Measurements from ENCODE around the gene NXPH2. TPM values are rescaled to one million over a fixed set of nuclear protein-coding genes. Genes with fewer than 3 reads are reported as not detected.

The NXPH2 gene
- total RNA-seq, 2 donors from 2014 or later = 0.48 to 1.3 TPM

DNA sequence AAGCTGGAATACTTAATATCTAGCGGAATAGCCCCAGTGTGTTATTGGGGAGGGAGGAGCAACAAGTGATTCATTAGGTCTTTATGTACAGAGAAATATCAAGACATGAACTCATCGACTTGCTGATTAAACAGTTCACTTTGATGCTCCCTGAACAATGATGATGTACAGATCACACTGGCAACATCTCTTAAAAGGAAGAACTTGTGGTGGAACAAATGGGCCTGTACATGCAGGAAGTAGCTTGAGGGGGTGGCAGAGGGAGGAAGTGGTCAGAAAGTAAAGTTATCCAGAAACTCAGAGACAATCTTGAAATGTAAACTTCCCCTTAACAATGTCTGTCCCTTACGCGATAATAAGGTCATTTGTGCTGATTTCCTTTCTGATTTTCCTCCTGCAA, 90.5 kb downstream of the NXPH2 start:
- Histone ChIP-seq H3K4me3 (no peak overlapping the region), H3K27me3 (no peaks in the 10 kb centered on the region), H3K36me3 (no peaks in the 10 kb centered on the region), H3K4me1 (no peaks in the 10 kb centered on the region), H3K9me3 (no peaks in the 10 kb centered on the region), H3K27ac (no peak overlapping the region)
- no peak for TF ChIP-seq CTCF (IDR thresholded peaks at IDR 0.05)
- DNase-seq (ENCODE audit: low spot score) = no peak

DNA sequence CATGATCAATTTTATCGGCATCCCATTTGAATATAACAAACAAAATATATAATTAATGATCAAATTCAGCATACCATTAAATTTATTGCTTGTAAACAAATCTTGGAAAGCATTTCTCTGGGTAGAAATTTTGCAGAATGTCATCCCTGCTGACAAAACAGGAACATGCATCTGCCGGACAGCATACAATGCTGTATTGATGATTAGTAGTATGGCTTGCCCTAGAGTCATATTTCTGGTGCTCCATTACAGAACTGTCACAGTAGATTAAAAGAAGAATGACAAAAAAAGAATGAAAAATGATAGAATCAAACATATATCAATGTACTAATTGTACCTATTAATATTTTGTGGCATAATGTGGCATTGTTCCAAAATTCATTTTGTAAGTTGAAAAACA, 98.0 kb downstream of the NXPH2 start:
- no peaks in the 10 kb centered on the region for H3K4me1 ChIP-seq
- no peak for DNase-seq (ENCODE audit: low spot score)
- no peak overlapping the region for H3K4me3 ChIP-seq
- no peak overlapping the region for H3K27ac ChIP-seq
- H3K36me3 ChIP-seq = no peaks in the 10 kb centered on the region
- no peak for TF ChIP-seq CTCF (IDR thresholded peaks at IDR 0.05)
- no peaks in the 10 kb centered on the region for H3K9me3 ChIP-seq
- H3K27me3 ChIP-seq = no peaks in the 10 kb centered on the region

GRCh38 chr2:138677221-138677620, 103.0 kb downstream of the NXPH2 start:
- TF ChIP-seq CTCF (IDR thresholded peaks at IDR 0.05) = no peak
- H3K9me3 ChIP-seq = no peaks in the 10 kb centered on the region
- DNase-seq (ENCODE audit: low spot score) = no peak
- H3K4me3 ChIP-seq = no peak overlapping the region
- H3K36me3 ChIP-seq = no peaks in the 10 kb centered on the region
- H3K27ac ChIP-seq = no peak overlapping the region
- H3K27me3 ChIP-seq = no peaks in the 10 kb centered on the region
- H3K4me1 ChIP-seq = no peaks in the 10 kb centered on the region

DNA sequence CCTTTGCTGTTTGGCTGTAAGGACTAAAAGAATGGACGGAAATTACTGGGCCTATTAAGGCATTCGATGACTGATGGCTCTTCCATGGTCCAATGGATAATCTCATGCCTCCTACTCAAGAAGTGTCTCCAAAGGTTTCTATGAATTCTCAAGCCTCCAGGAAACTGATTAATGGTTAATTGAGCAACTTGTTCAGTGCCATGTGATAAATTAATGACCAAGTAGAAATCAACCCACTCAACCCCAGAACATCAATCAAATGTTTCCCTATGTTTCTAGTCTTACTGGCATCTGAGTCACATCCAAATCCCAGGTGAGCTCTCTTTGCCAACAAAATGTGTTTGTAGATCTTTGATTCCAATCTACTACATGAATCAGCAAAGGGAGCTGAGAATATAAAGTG, 103.6 kb downstream of the NXPH2 start:
- no peak overlapping the region for H3K4me3 ChIP-seq
- H3K27me3 ChIP-seq = no peaks in the 10 kb centered on the region
- no peaks in the 10 kb centered on the region for H3K4me1 ChIP-seq
- no peaks in the 10 kb centered on the region for H3K9me3 ChIP-seq
- H3K27ac ChIP-seq = no peak overlapping the region
- no peak for DNase-seq (ENCODE audit: low spot score)
- no peaks in the 10 kb centered on the region for H3K36me3 ChIP-seq
- no peak for TF ChIP-seq CTCF (IDR thresholded peaks at IDR 0.05)

DNA sequence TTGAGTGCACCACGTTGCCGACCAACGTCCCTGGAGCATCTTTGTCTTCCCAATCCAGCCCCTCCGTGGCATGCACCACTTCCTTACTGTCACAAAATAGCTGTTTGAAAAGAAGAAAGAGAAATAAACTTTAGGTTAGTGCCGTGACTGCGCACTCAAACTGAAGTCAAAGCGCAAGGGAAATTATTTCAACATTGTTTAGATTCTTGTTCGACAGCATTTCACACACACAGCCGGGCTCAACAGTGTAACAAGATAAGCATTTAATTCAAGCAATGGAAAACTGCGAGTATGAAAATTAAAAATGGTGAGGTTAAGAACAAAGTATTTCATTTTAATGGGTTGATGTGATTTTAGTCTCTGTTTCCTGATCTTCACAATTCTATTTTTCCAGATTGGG, 108.6 kb downstream of the NXPH2 start:
- no peak overlapping the region for H3K4me3 ChIP-seq
- H3K9me3 ChIP-seq = no peaks in the 10 kb centered on the region
- no peak overlapping the region for H3K27ac ChIP-seq
- no peaks in the 10 kb centered on the region for H3K27me3 ChIP-seq
- TF ChIP-seq CTCF (IDR thresholded peaks at IDR 0.05) = no peak
- H3K4me1 ChIP-seq = no peaks in the 10 kb centered on the region
- H3K36me3 ChIP-seq = no peaks in the 10 kb centered on the region
- no peak for DNase-seq (ENCODE audit: low spot score)

DNA sequence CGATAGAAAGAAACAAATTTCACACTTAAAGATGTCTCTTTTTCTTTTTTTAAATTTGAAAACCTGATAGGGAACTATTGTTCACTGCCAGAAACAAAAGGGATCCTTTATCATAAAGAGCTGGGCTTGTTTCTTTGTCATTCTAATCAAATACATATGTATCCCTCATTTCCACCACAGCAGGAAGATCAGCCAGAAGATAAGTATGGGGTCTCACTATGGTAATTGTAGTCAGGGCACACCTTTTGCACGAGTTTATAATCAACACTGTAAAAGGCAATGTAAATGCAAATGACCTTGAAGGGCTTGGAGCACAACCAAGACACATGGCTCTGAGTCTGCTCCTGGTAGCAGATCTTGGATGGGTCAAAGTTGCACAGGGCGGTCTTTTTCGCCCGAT, 109.5 kb downstream of the NXPH2 start:
- H3K36me3 ChIP-seq = no peaks in the 10 kb centered on the region
- TF ChIP-seq CTCF (IDR thresholded peaks at IDR 0.05) = no peak
- DNase-seq (ENCODE audit: low spot score) = no peak

More for the DNA sequence above, 109.5 kb downstream of the NXPH2 start:
- Histone ChIP-seq H3K9me3 (no peaks in the 10 kb centered on the region), H3K27me3 (no peaks in the 10 kb centered on the region), H3K4me3 (no peak overlapping the region), H3K27ac (no peak overlapping the region), H3K4me1 (no peaks in the 10 kb centered on the region)
